Lung (tissue), 12 donors: ENCODE data around the gene GOLGA5. TPM values are rescaled to one million over a fixed set of nuclear protein-coding genes. Genes with fewer than 3 reads are reported as not detected.

ENCODE experiments used
- ATAC-seq: fragments of 200-7000 bp; cut with Tn5 transposase; one replicate; pipeline ENCODE4 v1.9.1; 2020; ENCODE audit warnings: moderate number of reproducible peaks; ENCODE audit not compliant: insufficient read depth, low FRiP score
- DNase-seq, 3 donors: peaks; one replicate each; pipeline ENCODE4 v3.0.0-alpha.2; 2013 to 2017
- H3K27ac ChIP-seq, 2 donors: one replicate each; pipeline ENCODE4 v1.5.1; 2013; ENCODE audit warnings: mild to moderate bottlenecking in 2 of 2, moderate library complexity in 2 of 2, control low read depth in 1 of 2, inconsistent platforms in 1 of 2, low read depth in 1 of 2, low read length in 1 of 2
- H3K27me3 ChIP-seq, 3 donors: one replicate each; pipeline ENCODE4 v1.5.1; 2013; ENCODE audit warnings: low read length in 2 of 3; ENCODE audit not compliant: control insufficient read depth in 3 of 3, insufficient read depth in 3 of 3
- H3K36me3 ChIP-seq, 4 donors: one replicate each; pipeline ENCODE4 v1.5.1; 2013; ENCODE audit warnings: low read length in 4 of 4, mild to moderate bottlenecking in 1 of 4, moderate library complexity in 1 of 4; ENCODE audit not compliant: control insufficient read depth in 4 of 4, insufficient read depth in 4 of 4
- H3K4me1 ChIP-seq, 5 donors: one replicate each; pipeline ENCODE4 v1.5.1; 2013; ENCODE audit warnings: low read length in 5 of 5, mild to moderate bottlenecking in 2 of 5, moderate library complexity in 1 of 5; ENCODE audit not compliant: control insufficient read depth in 5 of 5, insufficient read depth in 5 of 5
- H3K4me3 ChIP-seq: one replicate; pipeline ENCODE4 v1.5.1; 2013; ENCODE audit warnings: mild to moderate bottlenecking, control low read depth, moderate library complexity
- H3K9ac ChIP-seq, 2 donors: one replicate each; pipeline ENCODE4 v1.5.1; 2013; ENCODE audit warnings: low read length in 2 of 2, control low read depth in 1 of 2; ENCODE audit not compliant: insufficient read depth in 1 of 2
- H3K9me3 ChIP-seq, 4 donors: one replicate each; pipeline ENCODE4 v1.5.1; 2013; ENCODE audit warnings: low read length in 3 of 4, mild to moderate bottlenecking in 1 of 4, moderate library complexity in 1 of 4; ENCODE audit not compliant: control insufficient read depth in 4 of 4, insufficient read depth in 3 of 4
- CTCF ChIP-seq: IDR thresholded peaks from 2 replicates; pipeline ENCODE4 v1.5.1; 2012; ENCODE audit warnings: mild to moderate bottlenecking; ENCODE audit errors: control extremely low read depth, extremely low read depth
- WGBS, 2 donors: extraction: QIAGEN DNeasy Blood & Tissue Kit; methylation state at CpG; one replicate each; pipeline ENCODE4 v1.1.7; 2013; 5-methylcytosine and 5-hydroxymethylcytosine counted together
- polyA plus RNA-seq, 2 donors: library from polyadenylated mRNA; stranded (reverse); fragments of 200-250 nt; gene quantifications; one replicate each; pipeline ENCODE4 v1.2.1, GENCODE V29; 2013
- total RNA-seq, 2 donors: library from RNA; depleted of rRNA in 1 of 2; stranded (reverse); fragments of >200 nt in 1 of 2; gene quantifications; one replicate each; pipeline ENCODE4 v1.2.1, GENCODE V29; 2014 to 2021
- donor health status: control.
- donor health status: control.
- donor health status: Bipolar disorder and iron deficiency.
- donor health status: healthy.
- donor health status: DM: yes; HTN: yes; CAD: no.

The GOLGA5 gene
- total and polyA plus RNA-seq, 4 donors: 26.9 to 36.9 (median 34.0) TPM

GRCh38 chr14:92753250-92753649 lies 40.9 kb upstream of the GOLGA5 start:
- H3K4me1 ChIP-seq: peaks cover 0 to 1% (median 0%) of the 10 kb centered on the region in 5 donors
- no peaks in the 10 kb centered on the region for H3K27me3 ChIP-seq
- DNase-seq (peak in 1 of 3 donors; percentile 15), ATAC-seq (no peak)
- 31 to 62% methylated on average over 5 of the region's 5 CpGs for WGBS, 2 donors
- H3K4me3 ChIP-seq: no peak overlapping the region
- H3K9ac ChIP-seq: no peak overlapping the region
- no peaks in the 10 kb centered on the region for H3K36me3 ChIP-seq
- no peak overlapping the region for H3K27ac ChIP-seq
- peaks cover 0 to 3% (median 0%) of the 10 kb centered on the region in 4 donors for H3K9me3 ChIP-seq
- no peak for TF ChIP-seq CTCF

- H3K4me1 ChIP-seq: peaks cover 0 to 3% (median 0%) of the 10 kb centered on the region in 5 donors
- peaks cover 0 to 3% (median 0%) of the 10 kb centered on the region in 4 donors for H3K9me3 ChIP-seq
- H3K27ac ChIP-seq: peak overlapping the region in 1 of 2 donors; percentile 40
- no peak overlapping the region for H3K9ac ChIP-seq
- DNase-seq (peak; percentile 34 to 69 (median 43)), ATAC-seq (no peak)
- H3K36me3 ChIP-seq: no peaks in the 10 kb centered on the region
- H3K4me3 ChIP-seq: no peak overlapping the region
- no peaks in the 10 kb centered on the region for H3K27me3 ChIP-seq
- TF ChIP-seq CTCF: no peak
- 85 to 97% methylated on average over 1 of the region's 1 CpG for WGBS, 2 donors
Measured at GRCh38 chr14:92754966-92755365, 39.1 kb upstream of the GOLGA5 start.

- ATAC-seq (peak; percentile 52), DNase-seq (peak; percentile 10 to 42 (median 40))
- Histone ChIP-seq H3K4me3 (no peak overlapping the region), H3K27me3 (no peaks in the 10 kb centered on the region), H3K36me3 (no peaks in the 10 kb centered on the region), H3K9me3 (no peaks in the 10 kb centered on the region), H3K4me1 (peaks cover 0 to 3% (median 0%) of the 10 kb centered on the region in 5 donors), H3K9ac (no peak overlapping the region), H3K27ac (peak overlapping the region in 1 of 2 donors; percentile 70)
- 49 to 70% methylated on average over 3 of the region's 3 CpGs for WGBS, 2 donors
- TF ChIP-seq CTCF: no peak
Measured at GRCh38 chr14:92755495-92755894, 38.6 kb upstream of the GOLGA5 start.

- no peak for TF ChIP-seq CTCF
- no peak overlapping the region for H3K9ac ChIP-seq
- WGBS, 2 donors: 78 to 89% methylated on average over 4 of the region's 4 CpGs
- H3K4me1 ChIP-seq: peaks cover 0 to 3% (median 0%) of the 10 kb centered on the region in 5 donors
- no peaks in the 10 kb centered on the region for H3K36me3 ChIP-seq
- ATAC-seq (no peak), DNase-seq (no peak)
- no peaks in the 10 kb centered on the region for H3K27me3 ChIP-seq
- H3K9me3 ChIP-seq: no peaks in the 10 kb centered on the region
- no peak overlapping the region for H3K27ac ChIP-seq
- H3K4me3 ChIP-seq: no peak overlapping the region
Measured at GRCh38 chr14:92756446-92756845, 37.7 kb upstream of the GOLGA5 start.
